LNCaP clone FGC (cell line): Measurements from ENCODE around the gene COL6A2.
A peak's percentile ranks its signal among the peaks of the same experiment; 100 is the strongest.
"Not testable (repeated sequence)": the region's sequence is repeated elsewhere in the genome, so short reads cannot be mapped to it uniquely, and the experiment has no call there.

Source experiments
- DNase-seq: peaks from one replicate; pipeline ENCODE4 v3.0.0-alpha.2; 2011; ENCODE audit warnings: low read depth
- H3K4me3 ChIP-seq: 2 replicates; pipeline ENCODE4 v1.5.1; 2011; ENCODE audit warnings: mild to moderate bottlenecking, low read depth, low read length, control low read depth
- TF ChIP-seq, protein P1 (sequence below): IDR thresholded peaks from 2 replicates; pipeline ENCODE4 v1.5.1; 2012; ENCODE audit warnings: mild to moderate bottlenecking; ENCODE audit not compliant: control insufficient read depth, insufficient read depth; ENCODE audit errors: extremely low read depth

COL6A2 gene

DNA sequence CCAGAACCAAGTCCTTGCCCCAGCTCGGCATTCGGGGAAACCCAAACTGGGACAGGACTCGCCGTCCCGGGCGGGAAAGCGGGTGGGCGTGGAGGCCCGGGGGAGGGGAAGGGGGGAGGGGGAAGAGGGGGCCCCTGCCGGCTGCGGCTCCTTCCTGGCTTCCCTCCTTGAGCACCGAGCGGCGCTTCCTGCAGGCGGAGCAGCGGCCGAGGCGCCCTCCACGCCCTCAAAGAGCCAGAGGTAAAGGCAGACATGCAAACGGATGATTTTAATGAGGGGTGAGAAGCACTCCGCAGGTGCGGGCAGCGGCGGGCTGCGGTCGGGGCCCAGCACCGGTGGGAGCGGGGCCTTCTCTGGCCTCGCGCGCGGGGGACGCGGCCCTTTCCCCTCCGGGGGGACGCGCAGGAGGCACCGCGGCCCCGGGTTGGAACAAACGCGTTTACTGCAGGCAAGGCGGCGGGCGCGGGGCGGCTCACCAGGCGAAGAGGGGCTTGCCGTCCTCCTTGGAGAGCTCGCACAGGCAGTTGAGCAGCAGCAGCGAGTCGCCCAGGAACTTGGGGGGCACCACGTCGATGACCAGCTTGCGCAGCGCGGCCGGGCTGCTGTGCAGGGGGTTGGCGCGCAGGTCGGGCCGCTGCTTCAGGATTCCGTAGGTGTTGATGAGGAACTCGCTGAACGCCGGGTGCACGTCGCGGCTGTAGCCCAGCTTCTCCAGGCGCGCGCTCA lies 63.2 kb downstream of the COL6A2 start:
- TF ChIP-seq, protein P1, sequence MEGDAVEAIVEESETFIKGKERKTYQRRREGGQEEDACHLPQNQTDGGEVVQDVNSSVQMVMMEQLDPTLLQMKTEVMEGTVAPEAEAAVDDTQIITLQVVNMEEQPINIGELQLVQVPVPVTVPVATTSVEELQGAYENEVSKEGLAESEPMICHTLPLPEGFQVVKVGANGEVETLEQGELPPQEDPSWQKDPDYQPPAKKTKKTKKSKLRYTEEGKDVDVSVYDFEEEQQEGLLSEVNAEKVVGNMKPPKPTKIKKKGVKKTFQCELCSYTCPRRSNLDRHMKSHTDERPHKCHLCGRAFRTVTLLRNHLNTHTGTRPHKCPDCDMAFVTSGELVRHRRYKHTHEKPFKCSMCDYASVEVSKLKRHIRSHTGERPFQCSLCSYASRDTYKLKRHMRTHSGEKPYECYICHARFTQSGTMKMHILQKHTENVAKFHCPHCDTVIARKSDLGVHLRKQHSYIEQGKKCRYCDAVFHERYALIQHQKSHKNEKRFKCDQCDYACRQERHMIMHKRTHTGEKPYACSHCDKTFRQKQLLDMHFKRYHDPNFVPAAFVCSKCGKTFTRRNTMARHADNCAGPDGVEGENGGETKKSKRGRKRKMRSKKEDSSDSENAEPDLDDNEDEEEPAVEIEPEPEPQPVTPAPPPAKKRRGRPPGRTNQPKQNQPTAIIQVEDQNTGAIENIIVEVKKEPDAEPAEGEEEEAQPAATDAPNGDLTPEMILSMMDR: no peak
- H3K4me3 ChIP-seq: no peak overlapping the region
- no peak for DNase-seq

DNA sequence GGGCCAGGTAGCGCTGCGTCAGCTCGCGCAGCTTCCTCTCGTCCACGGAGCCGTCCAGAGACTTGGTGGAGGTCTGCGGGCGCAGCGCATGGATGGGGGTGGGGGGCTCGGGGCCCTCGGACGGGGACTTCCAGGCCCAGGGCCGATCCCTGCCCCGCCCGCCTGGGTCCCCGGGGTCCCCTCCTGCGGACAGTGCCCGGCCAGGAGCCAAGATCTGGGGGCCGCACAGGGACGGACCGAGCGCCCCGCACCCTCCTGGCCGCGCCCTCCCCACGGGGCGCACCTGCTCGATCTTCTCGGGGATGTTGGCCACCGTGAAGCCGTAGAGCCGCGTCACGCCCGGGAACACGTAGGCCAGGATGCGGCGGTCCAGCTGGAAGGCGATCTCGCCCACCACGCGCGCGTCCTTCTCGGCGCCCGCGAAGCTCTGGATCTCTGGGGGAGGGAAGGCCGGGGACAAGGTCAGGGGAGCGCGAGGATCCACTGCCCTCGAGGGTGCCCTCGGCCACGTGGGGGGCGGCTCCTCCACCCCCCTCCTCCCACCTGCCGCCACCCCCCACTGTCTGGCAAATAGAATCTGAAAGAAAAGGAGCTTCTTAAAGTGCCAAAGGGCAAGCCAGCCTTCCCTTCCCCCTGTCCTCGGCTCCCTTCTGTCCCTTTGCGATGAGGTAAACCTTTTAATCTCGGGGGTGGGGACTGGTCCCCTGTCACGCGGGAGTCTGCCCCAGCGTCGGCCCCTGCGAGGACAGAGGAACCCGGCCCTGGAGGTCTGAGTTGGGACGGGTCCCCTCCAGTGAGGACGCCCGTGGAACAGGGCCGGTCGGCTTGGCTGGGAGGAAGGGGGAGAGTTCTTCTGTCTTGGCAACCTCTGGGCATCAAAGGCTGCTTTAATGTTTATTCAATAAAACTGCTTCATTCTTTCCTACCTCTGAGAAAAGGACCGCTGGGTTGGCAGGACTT lies 64.0 kb downstream of the COL6A2 start:
- DNase-seq: peak; percentile 76
- TF ChIP-seq, protein P1: no peak
- no peak overlapping the region for H3K4me3 ChIP-seq

DNA sequence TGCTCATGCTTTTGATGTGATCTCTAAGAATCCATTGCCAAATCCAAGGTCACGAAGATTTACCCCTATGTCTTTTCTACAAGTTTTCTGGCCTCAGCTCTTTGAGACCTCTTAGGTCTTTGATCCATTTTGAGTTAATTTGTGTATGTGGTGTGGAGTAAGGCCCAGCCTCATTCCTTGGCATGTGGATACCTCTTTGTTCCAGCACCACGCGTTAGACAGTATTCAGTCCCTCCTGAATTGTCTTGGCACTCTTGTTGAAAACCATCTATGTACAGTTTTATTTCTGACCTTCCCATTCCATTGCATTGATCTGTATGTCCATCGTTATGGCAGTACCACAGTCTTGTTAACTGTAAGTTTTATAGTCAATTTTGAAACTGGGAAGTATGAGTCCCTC lies 65.5 kb downstream of the COL6A2 start:
- DNase-seq: no peak
- H3K4me3 ChIP-seq: no peak overlapping the region
- TF ChIP-seq, protein P1: no peak

DNA sequence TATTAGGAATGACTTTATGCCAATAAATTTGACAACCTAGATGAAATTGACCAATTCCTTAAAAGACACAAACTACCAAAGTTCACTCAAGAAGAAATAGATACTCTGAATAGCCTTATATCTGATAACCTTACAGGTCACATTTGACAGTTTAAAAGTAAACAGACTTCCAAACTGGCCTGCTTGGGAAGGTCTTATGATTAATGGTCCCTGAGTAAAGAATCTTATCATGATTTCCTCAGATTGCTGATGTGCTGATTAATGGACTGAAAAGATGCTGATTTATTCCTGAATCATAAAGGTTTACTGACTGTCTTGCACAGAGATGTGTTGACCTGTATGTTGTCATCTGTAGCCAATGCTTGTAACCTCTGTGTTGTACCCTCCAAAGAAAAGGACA lies 67.2 kb downstream of the COL6A2 start:
- no peak for DNase-seq
- TF ChIP-seq, protein P1: no peak
- H3K4me3 ChIP-seq: no peak overlapping the region

DNA sequence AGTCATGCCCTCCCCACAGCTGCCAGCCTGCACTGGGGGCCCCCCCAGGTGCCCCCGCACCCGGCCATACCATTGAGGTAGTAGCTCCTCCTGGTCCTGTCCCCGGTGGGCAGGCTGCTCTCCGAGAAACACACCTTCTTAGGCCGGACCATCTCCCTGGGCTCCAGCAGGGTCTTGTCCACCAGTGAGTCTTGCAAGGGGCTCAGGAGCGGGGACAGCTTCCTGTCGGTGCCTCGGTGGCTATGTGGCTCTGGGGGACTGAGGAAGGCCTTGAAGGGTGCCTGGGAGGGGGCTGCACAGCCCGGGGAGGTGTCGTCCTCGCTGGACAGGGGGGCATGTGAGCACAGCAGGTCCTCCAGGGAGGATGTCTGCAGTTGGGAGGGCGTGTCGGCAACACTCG lies 70.3 kb downstream of the COL6A2 start:
- no peak overlapping the region for H3K4me3 ChIP-seq
- TF ChIP-seq, protein P1: no peak
- no peak for DNase-seq

DNA sequence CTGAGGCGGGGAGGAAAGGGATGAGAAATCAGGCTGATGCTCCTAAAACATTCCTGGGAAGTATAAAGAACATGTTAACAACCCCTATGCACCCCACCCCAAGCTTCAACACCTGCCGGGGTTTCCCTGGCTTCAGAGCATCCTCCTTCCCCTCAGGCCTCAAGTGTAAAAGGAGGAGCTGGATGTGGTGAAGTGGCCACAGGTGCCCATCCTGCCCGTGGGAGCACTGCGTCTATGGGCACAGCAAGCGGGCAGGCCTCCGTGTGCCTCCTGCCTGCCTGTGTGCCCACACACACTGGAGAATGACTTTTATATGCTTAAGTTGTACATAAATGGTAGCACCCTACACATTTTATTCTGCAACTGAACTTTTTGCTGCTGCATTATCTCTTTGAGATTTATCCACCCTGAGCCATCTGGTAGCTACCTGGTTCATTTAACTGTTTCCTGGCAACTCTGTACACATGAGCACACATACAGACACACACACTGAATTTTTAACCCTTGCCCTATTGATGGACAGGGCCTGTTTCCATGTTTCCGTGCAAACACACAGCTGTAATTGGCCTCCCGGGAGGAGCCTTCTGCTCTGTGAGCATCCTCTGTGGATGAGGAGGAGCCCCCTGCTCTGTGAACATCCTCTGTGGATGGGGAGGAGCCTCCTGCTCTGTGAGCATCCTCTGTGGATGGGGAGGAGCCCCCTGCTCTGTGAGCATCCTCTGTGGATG lies 70.9 kb downstream of the COL6A2 start:
- H3K4me3 ChIP-seq: no peak overlapping the region
- DNase-seq: no peak
- TF ChIP-seq, protein P1: no peak

DNA sequence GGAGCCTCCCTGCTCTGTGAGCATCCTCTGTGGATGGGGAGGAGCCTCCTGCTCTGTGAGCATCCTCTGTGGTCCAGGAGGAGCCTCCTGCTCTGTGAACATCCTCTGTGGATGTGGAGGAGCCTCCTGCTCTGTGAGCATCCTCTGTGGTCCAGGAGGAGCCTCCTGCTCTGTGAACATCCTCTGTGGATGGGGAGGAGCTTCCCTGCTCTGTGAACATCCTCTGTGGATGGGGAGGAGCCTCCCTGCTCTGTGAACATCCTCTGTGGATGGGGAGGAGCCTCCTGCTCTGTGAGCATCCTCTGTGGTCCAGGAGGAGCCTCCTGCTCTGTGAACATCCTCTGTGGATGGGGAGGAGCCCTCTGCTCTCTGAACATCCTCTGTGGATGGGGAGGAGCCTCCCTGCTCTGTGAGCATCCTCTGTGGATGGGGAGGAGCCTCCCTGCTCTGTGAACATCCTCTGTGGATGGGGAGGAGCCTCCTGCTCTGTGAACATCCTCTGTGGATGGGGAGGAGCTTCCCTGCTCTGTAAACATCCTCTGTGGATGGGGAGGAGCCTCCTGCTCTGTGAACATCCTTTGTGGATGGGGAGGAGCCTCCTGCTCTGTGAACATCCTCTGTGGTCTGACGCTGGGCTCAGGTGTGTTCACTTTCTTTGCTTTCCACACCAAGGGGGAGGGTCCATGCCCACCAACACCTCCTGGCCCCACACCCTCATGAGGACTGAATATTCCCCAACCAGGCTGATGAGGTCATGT lies 72.7 kb downstream of the COL6A2 start:
- H3K4me3 ChIP-seq, DNase-seq: not testable (repeated sequence)
